GM18907 (cell line): Measurements from ENCODE around the gene CNKSR3.
"Not testable (repeated sequence)": the region's sequence is repeated elsewhere in the genome, so short reads cannot be mapped to it uniquely, and the experiment has no call there.

ENCODE experiments used
- ATAC-seq: cut with Tn5 transposase; IDR thresholded peaks from one replicate; pipeline ENCODE4 v1.9.1; 2021; ENCODE audit warnings: mild to moderate bottlenecking, moderate library complexity; ENCODE audit not compliant: unreplicated experiment

The CNKSR3 gene

DNA sequence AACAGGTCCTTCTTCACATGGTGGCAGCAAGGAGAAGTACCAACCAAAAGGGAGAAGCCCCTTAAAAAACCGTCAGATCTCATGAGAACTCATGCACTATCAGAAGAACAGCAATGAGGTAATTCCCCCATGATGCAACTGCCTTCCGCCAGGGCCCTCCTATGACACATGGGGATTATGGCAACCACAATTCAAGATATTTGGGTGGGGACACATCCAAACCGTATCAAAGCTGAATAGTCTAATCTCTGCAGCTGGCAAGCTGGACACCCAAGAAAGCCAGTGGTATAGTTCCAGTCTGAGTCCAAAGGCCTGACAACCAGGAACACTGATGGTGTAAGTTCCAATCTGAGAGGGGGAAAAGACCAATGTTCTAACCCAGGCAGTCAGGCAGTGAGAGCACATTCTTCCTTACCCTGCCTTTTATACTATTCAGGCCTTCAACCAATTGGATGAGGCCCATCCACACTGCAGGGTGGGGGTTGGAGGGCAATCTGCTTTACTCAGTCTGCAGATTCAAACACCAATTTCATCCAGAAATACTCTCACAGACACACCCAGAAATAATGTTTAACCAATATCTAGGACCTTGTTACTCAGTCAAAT is 17.9 kb upstream of the CNKSR3 start:
- no peak for ATAC-seq

DNA sequence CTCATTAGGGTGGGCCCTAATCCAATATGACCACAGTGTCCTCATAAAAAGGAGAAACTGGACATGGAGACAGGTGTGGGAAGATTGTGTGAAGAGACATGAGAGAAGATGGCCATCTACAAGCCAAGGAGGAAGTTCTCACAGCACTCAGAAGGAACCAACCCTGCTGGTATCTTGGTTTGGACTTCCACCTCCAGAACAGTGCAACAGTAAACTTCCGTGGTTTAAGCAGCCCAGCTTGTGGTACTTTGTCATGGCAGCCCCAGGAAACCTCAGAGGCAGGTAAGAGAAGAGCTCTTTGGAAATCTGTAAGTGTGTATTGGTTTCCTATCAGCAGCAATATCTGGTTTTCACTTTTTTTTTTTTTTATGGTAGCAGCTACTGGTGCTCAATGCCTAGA is 16.5 kb upstream of the CNKSR3 start:
- no peak for ATAC-seq

DNA sequence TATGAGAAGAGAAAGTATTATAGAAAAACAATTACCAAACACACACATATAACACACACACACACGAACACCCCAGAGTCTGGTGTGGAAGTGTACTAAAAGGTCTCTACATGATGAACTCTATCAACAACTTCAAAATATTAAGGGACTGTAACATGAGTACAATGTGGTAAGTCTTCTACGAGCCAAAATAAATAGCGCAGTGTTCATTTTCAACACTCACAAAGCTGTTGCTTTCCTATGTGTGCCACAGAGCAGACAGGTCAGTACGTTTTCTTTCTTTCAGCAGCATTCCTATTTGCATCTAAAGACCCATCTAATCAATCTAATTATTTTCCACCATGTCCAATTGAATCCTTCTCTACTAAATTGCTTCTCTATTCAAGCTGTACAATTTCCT is 12.1 kb upstream of the CNKSR3 start:
- ATAC-seq, result no peak

DNA sequence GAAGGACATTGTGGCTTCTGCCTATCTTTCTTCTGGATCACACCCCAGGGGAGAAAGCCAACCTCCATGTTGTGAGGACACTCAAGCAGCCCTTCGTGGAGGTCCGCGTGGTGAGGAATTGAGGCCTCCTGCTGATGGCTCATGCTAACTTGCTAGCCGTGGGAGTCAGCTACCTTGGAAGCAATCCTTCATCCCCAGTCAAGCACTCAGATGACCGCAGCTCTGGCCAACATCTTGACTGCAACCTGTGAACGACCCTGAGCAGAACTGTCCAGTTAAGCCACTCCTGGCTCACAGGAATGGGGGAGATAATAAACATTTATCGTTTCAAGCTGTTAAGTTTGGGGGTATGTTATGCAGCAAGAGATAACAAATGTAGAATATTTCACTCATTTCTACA is 10.9 kb upstream of the CNKSR3 start:
- ATAC-seq, result no peak

DNA sequence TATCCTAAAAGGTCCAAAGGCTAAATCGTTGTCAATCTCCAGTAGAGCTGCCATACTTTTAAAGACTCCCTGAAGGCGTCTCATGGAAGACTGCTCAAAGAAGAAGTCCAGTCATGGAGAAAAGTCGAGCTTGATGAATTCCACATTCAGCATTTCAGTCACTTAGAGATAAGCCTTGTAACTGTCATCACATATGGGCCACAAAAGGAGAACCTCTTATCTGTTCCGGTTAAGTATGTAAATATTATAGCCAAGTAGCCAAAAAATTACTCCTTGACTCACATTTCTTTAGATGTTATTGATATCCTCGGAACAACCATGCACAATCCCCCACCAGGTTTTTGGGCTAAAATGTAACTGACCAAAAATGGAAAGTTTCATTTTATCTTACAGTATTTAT is 9.8 kb upstream of the CNKSR3 start:
- no peak for ATAC-seq

DNA sequence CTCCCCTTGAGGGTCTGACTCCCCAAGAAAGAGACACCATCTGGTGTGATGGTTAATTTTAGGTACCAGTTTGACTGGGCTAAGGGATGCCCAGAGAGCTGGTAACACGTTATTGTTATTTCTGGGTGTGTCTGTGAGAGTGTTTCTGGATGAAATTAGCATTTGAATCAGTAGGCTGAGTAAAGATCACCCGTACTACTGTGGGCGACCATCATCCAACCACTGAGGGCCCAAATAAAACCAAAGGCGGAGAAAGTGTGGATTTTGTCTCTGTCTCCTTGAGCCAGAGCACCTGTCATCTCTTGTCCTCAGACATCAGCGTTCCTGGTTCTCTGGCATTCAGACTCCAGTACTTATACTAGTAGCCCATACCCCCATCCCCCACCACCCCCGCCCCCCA is 7.9 kb upstream of the CNKSR3 start:
- no peak for ATAC-seq

DNA sequence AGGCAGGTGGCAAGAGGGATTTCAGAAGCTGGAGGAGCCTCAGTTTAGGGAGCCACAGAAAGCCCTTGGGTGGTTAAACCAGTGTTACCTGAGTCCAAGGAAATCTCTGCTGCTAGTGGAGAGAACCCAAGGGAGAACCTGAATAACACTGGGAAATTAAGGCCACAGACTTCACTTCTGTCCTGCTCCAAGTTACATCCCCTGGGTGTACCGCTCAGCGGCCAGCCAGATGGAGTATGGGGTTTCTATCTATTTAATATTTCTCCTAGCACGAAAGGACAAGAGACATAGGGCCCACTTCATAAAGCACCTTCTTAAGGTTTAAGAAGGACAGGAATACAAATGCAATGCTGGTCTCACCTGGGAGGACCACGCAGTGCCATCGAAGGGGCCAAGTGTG is 5.8 kb upstream of the CNKSR3 start:
- no peak for ATAC-seq

DNA sequence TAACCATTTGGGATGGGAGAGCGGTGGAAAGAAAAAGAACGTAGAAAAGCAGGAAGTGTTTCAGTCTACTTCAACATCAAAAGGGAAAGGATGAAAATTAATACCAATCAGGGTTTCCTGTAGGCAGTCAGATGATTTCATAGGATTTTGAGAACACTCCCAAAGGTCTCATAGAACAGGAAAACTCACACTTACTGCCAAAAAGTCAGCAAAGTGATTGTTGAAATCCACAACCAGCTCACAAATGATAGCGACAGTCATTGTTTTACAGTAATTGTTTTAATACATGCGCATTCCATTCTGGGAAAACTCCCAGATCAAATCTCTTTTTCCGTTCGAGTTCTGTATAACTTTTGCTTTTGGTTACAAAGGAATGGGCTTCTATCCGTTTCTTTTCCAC is 5.3 kb upstream of the CNKSR3 start:
- no peak for ATAC-seq

DNA sequence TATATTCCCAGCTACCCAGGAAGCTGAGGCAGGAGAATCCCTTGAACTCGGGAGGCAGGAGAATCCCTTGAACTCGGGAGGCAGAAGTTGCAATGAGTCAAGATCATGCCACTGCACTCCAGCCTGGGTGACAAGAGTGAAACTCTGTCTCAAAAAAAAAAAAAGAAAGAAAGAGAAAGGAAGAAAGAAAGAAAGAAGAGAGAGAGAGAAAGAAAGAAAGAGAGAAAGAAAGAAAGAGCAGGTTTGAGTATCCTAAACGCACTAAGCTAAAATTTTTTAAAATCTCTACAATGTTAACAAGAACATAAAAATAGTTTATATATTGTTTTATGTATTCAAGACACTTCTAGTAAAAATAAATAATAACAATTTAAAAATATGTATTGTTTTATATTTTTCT is 4.6 kb upstream of the CNKSR3 start:
- ATAC-seq, result not testable (repeated sequence)

DNA sequence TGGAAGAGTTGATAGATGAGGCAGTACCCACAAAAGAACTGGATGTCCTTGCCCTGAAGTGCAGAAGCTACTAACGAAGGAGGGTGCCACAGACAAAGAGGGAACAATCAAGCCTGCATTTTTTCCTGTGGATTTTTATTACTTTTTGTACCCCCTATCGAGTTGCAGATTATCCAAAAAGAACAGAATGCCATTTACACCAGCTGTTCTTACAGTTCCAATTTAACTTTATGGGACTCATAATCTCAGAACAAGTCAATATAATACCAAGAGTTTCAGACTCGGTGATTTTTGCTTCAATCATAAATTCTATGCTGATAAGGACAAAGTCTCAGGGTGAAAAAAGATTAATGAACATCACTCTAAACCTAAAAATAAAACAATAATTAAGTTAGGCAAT is 4.0 kb upstream of the CNKSR3 start:
- no peak for ATAC-seq

DNA sequence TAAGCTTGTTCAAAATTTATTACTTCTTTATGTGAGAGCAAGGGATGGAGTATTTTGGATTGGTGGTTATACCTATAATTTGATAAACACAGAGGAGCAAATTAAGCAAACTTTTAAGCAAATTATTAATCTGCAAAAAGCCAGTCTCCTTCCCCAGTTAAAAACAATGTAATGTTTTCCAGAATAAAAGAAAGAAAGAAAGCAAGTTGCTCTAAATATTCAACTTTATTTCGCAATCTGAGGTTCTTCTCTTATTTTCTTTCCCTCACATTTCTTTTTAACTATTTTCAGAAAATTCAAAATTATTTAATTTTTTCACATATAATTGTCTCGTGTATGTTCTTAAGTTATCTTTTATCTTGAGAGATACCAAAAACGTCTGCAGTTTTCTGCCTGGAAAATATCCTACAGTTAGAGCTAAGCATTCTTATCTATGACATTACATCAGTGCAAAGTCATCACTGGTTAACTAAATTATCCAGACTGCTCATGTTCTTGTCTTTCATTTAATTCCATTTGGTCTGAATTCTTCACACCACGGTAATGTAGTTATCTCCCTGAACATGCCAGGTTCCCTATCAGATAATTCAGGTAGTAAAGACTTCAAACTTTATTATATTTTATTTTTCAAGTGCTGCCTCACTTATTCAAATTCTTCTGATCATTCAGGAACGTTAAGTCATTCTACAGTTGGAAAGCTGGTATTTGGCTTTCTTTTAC is 3.3 kb upstream of the CNKSR3 start:
- ATAC-seq, result no peak

DNA sequence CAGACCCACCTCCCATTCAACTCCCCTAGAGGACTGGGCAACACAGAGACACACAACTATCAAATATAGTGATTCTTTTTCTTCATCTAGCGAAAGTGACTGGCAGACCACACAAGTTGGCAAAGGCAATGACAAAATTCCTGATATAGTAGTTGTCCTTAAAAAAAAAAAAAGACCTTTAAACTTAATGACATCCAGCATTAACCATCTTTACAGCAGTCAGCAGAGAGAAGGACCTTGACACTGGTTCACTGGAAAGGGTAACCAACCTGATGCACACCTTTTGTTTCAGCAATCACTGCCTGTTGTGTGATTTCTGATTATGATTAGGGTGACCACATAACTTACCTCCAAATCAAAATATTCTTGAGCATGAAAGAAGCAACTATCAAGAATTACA is 1.7 kb upstream of the CNKSR3 start:
- ATAC-seq, result no peak

DNA sequence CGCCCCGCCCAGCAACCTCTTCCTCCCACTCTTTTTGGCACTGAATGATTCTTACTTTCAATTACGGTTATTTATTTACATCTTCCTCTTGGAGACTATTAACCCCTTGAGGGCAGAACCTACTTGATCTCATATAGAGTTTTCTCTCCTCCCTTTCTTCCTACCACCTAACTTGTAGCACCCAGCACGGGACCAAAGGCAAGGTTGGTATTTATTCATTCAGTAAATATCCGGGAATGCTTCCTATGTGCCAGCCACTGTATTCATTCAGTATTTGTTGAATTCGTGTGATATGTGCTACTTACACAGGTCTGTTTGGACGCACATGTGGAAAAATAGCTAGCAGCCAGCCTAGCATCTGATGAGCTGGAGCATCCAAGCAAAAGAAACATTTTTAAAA is 1.3 kb upstream of the CNKSR3 start:
- ATAC-seq, result no peak

DNA sequence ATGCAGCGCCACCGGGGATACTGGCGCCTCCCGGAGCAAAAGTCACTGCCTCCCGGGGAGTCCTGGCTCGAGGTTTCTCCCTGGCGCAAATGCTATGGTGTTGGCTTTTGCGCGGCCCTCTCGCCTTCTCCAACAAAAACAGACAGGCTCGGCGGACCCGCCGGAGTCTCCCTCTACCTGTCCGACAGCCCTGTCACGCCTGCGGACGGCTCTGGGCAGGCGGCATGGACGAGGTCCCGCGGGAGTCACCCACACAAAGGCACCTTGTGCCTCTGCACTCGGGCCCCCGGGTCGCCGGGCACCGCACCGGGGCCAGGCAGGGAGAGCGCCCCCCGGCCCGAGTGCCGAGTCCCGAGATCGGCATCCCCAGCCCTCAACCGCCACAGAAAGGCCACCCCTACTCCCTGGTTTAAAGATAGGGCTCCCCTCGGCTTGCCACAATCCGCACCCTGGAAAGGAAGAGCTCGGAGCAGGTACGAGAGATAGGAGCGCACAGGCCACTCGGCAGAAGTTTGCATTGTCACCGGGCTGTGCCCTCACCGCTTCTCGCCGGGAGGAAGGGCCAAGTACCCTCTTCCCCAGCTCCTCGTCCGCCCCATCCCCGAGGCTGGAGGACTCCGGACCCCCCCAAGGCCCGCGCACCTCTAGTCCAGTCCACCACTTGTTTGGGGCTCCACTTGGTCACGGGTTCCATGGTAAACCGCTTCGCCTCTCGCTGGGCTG is 903 bp downstream of the CNKSR3 start:
- peak; percentile 30 for ATAC-seq

DNA sequence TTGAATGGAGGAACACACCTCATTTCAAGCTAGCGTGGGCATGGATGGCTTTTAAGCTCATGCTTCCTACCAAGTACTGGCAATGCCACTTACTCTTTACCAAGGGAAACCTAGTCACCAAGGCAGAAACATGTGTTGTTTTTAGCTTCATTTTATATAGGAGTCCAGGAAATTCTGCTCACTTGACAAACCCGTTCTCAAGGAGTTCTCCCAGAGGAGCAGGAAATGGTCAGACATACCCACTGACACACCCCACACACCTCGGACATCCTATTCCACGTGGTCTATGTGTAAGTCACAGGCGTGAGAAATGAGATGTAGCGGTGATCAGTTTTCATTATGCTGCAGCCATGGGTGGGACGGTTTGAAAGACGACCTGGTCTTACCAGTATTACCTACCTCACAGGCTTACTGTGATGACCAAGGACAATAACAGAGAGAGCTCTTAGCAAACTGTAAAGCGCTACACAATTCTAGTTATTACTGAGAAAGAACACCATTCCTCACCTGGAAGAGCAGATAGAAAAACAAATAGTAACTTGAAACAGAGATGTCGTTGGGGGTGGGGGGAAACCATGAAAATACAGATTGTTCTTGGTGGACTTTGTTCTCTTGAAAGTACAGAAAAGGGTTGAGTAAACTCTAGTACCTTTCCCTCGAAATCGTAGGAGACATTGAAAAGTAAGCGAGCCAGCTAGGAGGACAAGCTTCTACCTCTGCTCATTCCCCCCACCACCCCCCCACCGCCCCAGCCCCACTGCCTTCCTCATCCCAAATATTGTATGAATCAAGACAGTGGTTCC is 1.7 kb downstream of the CNKSR3 start:
- ATAC-seq, result no peak

DNA sequence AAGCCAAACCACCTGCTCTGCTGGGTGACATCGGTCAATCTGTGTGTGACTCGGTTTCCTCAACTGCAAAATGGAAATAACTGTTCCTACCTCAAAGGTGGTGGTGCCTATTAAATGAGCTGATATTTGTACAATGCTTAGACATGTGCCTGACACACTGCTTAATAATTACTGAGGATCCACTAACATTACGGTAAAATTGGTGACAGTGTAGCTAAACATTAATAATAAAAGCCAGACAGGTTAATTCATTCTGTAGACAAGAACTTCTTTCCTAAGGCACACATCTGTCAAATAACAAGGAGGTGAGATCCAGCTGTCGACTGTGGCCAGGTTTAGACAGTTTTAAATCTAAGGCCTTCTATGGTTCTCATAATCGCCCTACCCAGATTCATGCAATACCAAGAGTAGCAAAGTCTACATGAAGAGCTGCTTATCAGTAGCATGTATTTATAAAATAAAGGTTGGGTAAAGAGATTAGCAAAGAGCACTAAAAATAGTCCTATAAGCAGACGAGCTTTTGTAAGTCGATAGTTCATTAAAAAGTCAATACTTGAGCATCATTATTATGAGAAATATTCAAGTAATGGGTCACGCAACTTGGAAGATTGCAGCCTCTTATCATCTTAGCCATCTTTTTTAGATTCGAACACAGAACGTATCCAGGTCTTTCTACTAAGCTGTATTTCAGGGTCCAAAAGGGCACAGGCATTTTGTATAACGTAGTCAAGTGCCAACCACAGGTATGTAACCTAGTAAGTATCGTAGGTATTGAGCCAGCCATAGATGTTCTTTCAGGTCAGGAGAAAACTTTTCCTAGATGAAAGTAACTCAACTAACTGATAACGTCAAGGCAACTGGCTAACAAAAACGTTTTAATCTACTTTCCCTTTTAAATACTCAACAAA is 3.2 kb downstream of the CNKSR3 start:
- ATAC-seq, result no peak

DNA sequence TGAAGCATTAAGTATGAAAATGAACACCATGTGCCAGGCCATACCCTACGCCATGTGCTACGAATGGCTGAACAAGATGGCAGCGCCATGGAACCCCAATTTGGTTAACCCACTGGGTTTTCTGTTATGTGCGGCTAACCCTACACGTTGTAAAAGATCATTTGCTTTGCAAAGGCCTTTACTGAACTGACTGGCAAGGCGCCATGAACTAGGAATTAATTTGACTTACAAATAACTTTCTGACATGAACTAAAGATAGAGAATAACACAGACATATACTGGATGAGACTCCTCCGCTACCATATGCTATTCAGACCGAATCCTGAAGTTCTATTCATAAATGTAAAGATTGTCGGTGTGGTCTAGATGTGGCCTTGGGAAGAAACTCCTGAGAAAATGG is 3.9 kb downstream of the CNKSR3 start:
- no peak for ATAC-seq

DNA sequence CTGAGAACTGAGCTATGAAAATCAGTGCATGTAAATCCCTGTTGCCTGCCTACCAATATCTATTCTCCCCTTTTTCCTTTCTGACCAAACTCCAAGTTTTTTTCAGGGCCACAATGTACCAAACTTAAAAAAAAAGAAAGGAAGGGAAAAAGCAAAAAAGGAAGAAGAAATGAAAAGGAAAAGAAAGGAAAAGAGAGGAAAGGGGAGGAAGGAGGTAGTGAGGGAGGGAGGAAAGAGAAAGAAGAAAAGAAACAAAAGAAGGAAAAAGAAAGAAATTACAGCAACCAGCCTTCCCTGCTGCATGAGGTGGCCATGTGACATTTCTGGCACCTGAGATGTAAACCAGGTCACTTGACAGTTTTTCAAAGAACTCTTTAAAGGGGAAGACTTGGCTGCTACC is 4.4 kb downstream of the CNKSR3 start:
- no peak for ATAC-seq

DNA sequence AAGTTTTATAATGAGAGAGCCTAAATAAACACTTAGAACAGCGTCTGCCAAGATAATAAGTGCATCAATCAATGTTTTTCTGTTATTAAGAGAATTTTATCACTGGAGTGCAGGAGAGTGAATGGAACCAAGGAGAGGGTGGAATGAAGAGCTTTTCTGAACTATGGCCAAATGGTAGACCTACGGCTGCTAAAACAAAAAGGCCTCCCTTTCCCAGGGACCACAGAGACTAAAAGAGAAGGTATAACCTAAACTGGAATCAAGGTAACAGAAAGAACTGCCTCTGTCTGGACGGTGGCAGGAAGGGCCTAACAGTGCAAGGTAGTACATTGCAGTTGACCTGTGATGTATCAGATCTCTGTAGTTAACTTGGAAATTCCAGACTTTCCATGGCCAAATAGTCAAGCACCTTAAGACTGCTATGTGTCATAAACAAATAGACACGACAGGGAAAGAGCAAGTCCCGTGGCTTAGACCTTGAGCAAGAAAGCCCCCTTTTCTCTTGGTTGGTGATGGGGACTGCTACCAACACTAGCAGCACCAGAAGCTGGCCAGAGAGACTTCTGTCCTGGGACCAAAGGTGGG is 5.5 kb downstream of the CNKSR3 start:
- no peak for ATAC-seq

DNA sequence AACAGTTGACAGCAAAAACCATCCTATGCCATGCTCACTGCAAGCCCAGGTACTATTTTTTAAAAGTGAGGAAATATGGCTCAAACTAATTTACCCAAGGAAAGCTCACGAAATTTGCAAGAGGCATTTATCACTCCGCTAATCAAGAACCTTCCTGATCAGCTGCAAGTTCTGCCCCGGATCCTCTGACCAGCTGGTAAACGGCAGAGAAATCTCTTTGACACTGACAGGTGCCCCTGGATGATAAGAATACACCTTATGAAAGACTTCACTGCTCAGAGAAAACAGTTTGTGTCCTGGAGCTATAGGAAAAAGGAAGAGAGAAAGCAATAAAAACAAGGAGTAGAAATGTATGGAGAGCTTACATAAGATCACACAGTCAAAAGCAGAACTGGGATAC is 6.4 kb downstream of the CNKSR3 start:
- no peak for ATAC-seq
